GM11168 (cell line): ENCODE measurements around the gene ZNF560.

Source experiments
- in situ Hi-C: fragments of 300-500 bp; cut with MboI; formaldehyde crosslinking; loops from one replicate; pipeline ENCODE4 v1.12.0; 2022; ENCODE audit warnings: low sequenced_read_pairs; ENCODE audit not compliant: unreplicated experiment

Gene ZNF560

DNA sequence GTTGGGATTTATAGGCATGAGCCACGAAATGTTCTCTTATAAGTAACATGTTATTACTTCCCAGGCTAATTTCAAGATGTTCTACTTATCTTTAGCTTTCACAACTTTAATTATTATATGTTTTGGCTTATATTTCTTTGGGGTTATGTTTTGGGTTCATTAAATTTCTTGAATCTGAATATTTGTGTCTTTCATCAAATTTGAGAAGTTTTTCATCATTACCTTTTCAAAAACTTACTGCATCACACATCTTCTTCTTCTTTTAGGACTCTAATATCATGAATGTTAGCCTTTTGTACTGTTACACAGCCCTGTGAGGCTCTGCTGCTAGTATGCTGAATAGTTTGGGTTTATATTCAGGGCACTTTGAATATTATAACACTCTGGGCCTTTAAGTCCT is 53.4 kb downstream of the ZNF560 start:
- in situ Hi-C loops: no loop called here

DNA sequence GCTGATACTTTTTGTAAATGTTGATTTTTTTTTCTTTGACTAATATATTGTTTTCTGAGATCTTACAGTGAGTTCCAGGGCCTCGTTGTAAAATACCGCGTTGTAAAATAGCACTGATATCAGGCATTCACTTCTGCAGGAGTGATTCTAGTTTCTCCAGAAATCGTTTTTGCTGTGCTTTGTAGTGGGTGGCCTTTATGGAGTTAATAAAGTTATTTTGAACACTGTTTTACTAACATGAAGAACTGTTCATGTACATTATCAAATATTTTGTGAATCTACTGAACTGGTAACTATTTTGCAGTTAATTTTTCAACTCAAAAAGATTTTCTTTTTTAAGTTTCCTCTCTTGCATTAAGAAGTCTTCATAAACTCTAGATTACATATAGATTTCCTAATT is 62.1 kb downstream of the ZNF560 start:
- in situ Hi-C loops: no loop called here

DNA sequence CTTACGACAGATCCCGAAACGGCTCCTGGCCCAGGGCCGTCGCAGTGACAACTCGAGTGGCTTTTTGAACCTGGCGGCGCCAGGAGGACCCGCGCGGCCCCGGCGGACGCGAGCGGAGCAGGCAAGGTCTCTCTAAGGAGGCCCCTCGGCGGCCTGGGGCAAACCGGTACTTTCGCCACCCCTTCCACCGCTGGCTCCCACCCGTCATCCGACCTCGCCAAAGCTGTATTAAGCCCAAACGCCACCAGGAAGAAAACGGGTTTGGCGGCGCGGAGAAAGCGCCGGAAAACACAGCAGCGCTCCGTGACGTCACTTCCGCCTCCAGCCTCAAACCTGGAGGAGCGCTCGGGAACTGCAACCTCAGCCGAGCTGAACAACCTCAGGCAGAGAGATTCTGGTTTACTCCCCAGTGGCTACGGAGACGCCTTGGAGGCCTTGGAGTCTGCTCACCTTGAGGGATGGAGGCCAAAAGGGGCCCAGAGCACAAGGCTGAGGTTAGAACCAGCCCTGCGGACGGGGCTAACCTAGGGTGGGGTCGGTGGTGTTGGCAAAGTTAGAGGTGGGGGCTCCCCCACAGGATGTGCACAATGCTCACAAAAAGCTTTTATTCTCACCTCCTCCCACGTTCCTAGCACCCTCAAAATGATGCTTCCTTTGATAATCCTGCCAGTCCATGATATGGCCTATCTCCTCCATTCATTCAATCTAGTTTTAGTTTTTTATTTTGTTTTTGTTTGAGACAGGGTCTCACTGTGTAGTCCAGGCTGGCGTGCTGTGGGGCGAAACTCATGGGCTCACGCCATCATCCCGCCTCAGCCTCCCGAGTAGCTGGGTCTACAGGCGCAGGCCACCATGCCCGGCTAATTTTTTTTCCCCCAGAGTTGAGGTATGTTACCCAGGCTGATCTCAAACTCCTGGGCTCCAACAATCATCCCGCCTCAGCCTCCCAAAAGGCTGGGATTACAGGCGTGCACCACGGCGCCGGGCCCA is 62.8 kb downstream of the ZNF560 start, which contains the start of gene ZNF266:
Gene ZNF266, minus strand, starts transcription at position 295 of the 990 bp plus-strand sequence. CDS start 15,484 bp downstream, outside the sequence.
- in situ Hi-C loops: no loop called here

DNA sequence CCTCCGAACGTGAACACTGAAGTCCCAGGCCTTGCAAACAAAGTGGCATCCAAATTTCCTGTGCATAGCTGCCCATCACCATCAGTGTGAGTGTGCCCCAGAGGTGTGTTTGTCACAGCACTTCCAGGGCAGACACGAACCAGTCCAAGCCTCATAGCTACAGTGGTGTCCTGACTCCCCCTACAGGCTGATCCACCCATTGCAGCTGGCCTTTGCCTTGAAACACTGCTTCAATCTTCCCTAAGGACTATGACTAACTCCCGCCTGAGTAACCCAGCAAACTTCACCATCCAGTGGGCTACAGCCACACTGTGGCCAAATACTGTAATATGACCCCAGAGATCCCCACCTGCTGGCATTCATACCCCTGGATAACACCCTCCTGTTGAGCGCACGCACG is 66.9 kb downstream of the ZNF560 start:
- in situ Hi-C loops: no loop called here

DNA sequence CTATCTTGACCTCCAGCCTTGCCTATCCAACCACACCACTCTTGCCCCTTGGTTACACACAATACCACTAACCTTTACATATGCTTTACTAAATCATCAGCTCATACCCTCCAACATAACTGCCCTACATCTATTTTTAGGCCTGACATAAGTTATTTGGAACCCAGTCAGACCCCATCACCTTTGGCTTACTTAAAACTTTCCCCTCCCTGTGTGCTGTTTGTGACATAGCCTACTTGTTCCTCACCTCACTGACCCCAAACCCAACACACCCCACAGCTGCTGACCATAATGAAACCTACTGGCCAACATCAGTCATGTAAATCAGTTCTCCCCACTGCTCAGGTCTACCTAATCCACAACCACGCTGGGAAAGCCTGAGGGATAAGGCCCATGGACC is 68.0 kb downstream of the ZNF560 start:
- in situ Hi-C loops: no loop called here

DNA sequence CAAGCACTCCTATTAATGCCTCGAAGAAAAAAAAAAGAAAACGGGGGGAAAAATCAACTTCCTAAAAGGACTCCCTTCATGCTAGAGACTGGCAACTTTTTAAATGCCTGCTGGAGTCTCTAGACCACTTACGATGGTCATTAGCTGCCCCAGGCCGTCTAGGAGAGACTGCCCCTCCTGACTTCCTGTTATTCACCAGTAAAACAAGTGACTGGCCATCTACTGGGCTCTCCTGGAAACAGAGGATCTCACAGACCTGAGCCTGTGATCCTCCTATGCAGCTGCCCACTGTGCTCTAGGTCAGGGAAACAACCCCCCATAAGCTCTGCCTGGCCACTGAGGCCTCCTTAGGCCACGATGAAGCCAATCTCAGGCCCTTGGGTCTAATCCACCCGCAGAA is 70.5 kb downstream of the ZNF560 start:
- in situ Hi-C loops: no loop called here
